GM19238 (cell line): Measurements from ENCODE around the gene RGS6.

Experiments
- DNase-seq: peaks from one replicate; pipeline ENCODE4 v3.0.0; 2011; ENCODE audit warnings: low spot score; ENCODE audit not compliant: insufficient read length

The RGS6 gene

GRCh38 chr14:72243309-72244293 lies 311.4 kb downstream of the RGS6 start:
- no peak for DNase-seq

GRCh38 chr14:72247896-72248465 lies 315.8 kb downstream of the RGS6 start:
- no peak for DNase-seq

- DNase-seq, result no peak
These were observed 321.3 kb downstream of the RGS6 start for GRCh38 chr14:72253503-72253902.

GRCh38 chr14:72254202-72254936 lies 322.1 kb downstream of the RGS6 start:
- DNase-seq, result no peak

- DNase-seq, result no peak
These were observed 322.8 kb downstream of the RGS6 start for GRCh38 chr14:72254937-72255472.

GRCh38 chr14:72256055-72256454 lies 323.8 kb downstream of the RGS6 start:
- no peak for DNase-seq

GRCh38 chr14:72261068-72261467 lies 328.8 kb downstream of the RGS6 start:
- DNase-seq, result no peak

- DNase-seq, result no peak
These were observed 330.5 kb downstream of the RGS6 start for GRCh38 chr14:72262771-72263170.

- DNase-seq, result no peak
These were observed 332.5 kb downstream of the RGS6 start for GRCh38 chr14:72264716-72265115.

- no peak for DNase-seq
These were observed 338.0 kb downstream of the RGS6 start for GRCh38 chr14:72270147-72270727.

- no peak for DNase-seq
These were observed 338.5 kb downstream of the RGS6 start for GRCh38 chr14:72270749-72271148.

- DNase-seq, result no peak
These were observed 343.0 kb downstream of the RGS6 start for GRCh38 chr14:72275242-72275641.

GRCh38 chr14:72278316-72278715 lies 346.1 kb downstream of the RGS6 start:
- DNase-seq, result no peak

GRCh38 chr14:72284176-72284575 lies 351.9 kb downstream of the RGS6 start:
- DNase-seq, result no peak

- no peak for DNase-seq
These were observed 358.0 kb downstream of the RGS6 start for GRCh38 chr14:72290241-72290640.

- DNase-seq, result no peak
These were observed 359.9 kb downstream of the RGS6 start for GRCh38 chr14:72291908-72292688.

GRCh38 chr14:72292689-72293024 lies 360.4 kb downstream of the RGS6 start:
- DNase-seq, result no peak

GRCh38 chr14:72301352-72301751 lies 369.1 kb downstream of the RGS6 start:
- no peak for DNase-seq

- no peak for DNase-seq
These were observed 371.7 kb downstream of the RGS6 start for GRCh38 chr14:72303930-72304329.

GRCh38 chr14:72305561-72305960 lies 373.3 kb downstream of the RGS6 start:
- DNase-seq, result no peak
